HG03159 (cell line): ENCODE data around the gene ERP27.

Experiments
- ATAC-seq: cut with Tn5 transposase; IDR thresholded peaks from one replicate; pipeline ENCODE4 v1.9.1; 2021; ENCODE audit warnings: mild to moderate bottlenecking, moderate library complexity; ENCODE audit not compliant: unreplicated experiment

The ERP27 gene

DNA sequence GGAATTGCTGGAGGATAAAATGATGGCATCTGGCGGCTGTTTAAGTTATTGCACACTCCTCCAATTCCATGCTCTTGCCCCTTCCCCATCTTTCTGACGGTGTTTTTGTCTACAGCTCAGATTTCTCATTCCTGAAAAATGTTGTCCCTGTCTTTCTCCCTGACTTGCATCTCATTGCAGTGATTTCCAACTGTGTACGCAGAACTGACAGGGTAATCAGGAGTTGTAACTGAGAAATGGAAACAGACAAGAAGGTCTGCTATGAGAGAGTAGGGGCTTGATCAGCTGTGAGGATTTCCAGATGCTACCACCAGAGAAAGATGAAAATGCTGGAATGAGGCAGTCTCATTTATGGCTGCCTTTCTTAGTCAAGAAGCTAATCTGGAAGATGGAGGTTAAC, 1.3 kb downstream of the ERP27 start:
- no peak for ATAC-seq

DNA sequence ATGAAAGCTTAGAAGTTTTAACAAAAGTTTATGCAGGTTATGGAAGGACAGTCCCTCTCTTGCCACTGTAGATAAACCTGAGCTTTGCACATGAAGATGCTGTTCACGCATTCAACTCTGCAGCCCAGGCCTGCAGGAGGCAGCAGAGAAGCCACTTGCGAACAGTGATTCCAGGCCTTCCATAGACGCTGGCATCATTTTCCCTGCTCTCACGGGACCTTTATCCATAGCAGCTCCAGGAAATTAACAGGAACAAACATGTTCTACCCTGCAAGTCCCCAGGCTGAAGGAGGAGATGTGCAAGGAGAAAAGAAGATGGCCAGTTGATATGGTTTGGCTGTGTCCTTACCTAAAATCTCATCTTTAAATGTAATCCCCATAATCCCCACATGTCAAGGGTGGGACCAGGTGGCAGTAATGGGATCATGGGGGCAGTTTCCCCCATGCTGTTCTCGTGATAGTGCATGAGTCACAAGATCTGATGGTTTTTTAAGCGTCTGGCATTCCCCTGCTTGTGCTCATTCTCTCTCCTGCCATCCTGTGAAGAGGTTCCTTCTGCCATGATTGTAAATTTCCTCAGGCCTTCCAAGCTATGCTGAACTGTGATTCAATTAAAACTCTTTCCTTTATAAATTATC, 2.0 kb downstream of the ERP27 start:
- ATAC-seq, result no peak

GRCh38 chr12:14935031-14935430, 3.3 kb downstream of the ERP27 start:
- no peak for ATAC-seq

DNA sequence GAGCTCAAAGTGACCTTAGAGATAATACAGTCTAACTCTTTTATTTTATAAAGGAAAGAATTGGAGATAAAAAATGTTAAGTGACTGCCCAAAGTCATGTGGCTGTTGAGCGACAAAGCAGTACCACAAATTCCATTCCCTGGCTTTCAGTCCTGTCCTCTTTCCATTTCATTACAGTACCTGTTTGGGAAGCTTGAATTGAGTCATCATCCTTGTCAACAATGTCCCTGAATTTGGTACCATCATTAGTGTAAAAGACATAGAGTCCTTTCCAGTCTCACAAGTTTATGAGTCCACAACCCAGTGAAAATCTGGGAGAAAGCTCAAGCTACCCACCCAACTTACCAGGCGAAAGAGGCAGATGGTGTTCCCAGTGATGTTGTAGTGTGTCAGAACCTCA, 3.8 kb downstream of the ERP27 start:
- no peak for ATAC-seq

- no peak for ATAC-seq
These were observed 6.4 kb downstream of the ERP27 start for GRCh38 chr12:14931791-14932560.

GRCh38 chr12:14931359-14931758, 7.0 kb downstream of the ERP27 start:
- ATAC-seq, result no peak

DNA sequence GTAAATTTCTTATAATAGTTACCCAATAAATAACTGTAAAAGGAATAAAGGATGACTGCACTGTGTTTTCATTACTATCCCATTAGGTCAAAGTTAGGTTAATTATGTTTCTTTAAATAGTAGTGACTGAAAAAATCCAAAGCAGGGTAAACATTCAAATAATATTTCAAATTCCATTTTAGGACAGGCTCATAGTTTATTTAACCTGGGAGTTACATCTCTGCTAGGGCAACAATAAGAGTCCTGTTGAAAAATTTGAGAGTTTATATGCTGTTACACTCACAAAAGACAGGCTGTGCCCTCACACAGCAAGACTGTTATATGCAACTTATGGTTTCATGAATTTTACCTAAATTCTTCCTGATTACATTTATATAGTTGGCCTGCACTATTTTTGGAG, 8.0 kb downstream of the ERP27 start:
- ATAC-seq, result no peak

DNA sequence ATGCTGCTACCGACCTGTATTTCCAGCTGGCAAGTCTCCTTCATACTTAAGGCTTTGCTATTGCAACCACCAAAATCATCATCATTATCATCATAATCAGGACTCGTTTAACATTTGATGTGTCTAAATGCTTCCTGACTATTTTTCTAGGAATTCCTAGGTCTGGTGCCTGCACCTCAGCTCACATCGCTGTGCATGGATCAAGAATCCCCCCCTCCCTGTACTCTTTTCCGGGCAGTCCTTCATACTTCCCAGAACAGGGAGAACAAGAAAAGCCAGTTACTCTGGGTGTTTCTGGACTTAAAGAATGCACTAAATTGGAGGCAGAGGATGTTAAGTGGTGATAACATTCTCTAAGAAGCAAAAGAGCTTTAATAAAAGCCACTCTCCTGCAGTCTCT, 9.4 kb downstream of the ERP27 start:
- no peak for ATAC-seq

GRCh38 chr12:14927267-14927666, 11.1 kb downstream of the ERP27 start:
- ATAC-seq, result no peak

DNA sequence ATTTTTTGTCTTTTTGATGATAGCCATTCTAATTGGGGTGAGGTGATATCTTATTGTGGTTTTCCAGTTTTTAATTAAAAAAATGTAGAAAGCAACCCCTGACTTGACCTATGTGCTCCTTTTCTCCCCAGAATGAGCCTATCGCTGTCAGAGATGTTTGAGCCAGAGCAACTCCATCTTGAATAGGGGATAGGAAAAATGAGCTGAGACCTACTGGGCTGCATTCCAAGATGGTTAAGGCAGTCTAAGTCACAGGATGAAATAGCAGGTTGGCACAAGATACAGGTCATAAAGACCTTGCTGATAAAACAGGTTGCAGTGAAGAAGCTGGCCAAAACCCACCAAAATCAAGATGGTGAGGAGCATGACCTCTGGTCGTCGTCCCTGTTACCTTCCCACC, 13.8 kb downstream of the ERP27 start:
- no peak for ATAC-seq

- ATAC-seq, result no peak
These were observed 14.4 kb downstream of the ERP27 start for GRCh38 chr12:14923944-14924343.

DNA sequence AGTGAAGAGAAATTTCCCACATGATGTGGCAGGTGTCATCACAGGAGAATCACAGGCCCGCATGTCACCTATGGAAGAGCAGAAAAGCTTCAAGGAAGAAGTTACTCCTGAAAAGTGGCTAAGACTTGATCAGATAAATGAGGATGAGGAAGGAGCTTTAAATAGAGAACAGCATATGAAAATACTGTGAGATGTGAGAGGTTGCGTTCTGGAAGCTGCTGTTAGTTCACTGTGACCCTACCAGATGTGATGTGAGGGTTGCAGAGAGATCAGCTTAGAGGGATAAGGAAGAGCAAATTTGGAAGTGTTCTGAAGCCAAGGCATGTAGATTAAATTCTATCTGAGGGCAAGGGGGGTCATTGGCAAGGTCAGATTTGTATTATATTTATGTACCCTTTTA, 17.1 kb downstream of the ERP27 start:
- ATAC-seq, result no peak

GRCh38 chr12:14920475-14921126, 17.7 kb downstream of the ERP27 start:
- no peak for ATAC-seq

DNA sequence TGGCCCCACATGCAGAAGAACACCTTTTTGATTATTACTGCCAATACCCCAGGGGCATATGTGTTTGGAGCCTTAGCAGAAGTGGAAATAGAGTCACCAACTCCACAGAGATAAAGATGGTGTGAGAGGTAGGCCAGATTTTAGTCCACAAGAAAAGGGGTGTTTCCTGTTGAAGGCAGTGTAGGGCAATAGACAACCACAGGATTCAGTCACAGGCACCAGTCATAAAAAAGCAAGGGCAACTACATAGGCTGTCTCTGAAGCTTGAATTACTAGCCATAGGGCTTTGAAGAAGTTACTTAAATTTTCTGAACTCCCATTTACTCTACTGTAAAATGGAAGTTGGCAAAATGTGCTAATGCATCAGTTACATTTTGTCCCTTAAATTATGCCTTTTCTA, 18.9 kb downstream of the ERP27 start:
- no peak for ATAC-seq

GRCh38 chr12:14915736-14916135, 22.6 kb downstream of the ERP27 start:
- no peak for ATAC-seq

- ATAC-seq, result no peak
These were observed 25.0 kb downstream of the ERP27 start for GRCh38 chr12:14913381-14913781.

DNA sequence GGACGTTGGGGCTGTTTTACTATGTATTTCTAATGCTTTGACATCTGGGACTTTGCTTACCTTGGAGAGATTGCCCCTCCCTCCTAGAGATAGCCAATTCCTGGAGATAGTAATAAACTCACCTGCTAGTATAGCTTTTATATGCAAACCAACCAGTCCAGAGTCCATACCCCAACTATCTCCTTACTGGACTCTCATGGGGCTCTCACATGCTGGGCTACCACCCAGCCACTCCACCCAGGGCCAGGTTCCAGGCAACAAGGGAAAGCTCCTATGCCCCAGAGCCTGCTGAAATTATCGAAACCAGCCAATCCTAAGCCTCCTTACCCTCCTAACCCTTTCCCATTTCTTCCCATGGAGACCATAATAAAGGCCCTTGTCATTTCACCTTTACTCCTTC, 27.2 kb downstream of the ERP27 start:
- ATAC-seq, result no peak

GRCh38 chr12:14910090-14910915, 28.0 kb downstream of the ERP27 start:
- ATAC-seq, result no peak

DNA sequence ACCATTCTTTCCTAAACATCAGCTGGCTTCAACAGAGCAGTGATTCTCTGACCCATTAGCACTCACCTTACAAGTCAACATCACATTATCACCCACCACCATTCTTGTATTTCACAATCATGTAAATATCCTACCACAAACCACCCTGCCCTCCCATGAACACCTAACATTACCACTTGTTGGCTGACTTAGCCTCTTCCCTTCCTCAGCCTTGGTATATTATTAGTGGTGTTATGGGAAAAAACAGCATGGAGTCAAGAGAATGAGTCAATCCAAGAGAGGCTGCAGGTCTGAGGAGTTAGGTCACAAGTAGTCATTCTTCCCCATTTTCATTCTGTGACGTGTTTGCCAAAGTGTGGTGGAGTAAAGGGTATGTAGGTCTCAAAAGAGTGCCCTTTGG, 30.4 kb downstream of the ERP27 start:
- ATAC-seq, result no peak

DNA sequence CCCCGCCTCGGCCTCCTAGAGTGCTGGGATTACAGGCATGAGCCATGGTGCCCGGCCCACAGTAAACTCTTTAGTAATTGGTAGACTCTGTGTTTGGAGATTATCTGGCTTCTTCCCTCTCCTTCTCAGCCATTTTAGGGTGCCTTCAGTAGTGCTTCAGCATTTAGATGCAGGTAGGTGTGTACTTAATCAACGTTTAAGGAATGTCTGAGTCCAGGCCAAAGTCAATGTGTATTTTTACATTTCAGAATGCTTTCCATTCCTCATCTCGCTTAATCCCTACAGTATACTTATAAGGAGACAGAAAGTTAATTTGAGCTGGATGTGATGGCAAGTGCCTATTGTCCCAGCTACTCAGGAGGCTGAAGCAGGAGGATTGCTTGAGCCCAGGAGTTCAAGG, 32.2 kb downstream of the ERP27 start:
- no peak for ATAC-seq

- no peak for ATAC-seq
These were observed 32.9 kb downstream of the ERP27 start for GRCh38 chr12:14905269-14906004.
